Lower leg skin (tissue), 3 donors: ENCODE measurements around the gene GAL3ST2.

Experiments used
- POLR2A ChIP-seq, 2 donors: fragments of 450-650 bp; IDR thresholded peaks; one replicate each; pipeline ENCODE4 v1.6.1; 2016 to 2017; ENCODE audit warnings: antibody characterized with exemption in 2 of 2, mild to moderate bottlenecking in 1 of 2, moderate library complexity in 1 of 2
- TF ChIP-seq, protein P1 (sequence below), 3 donors: fragments of 450-650 bp; IDR thresholded peaks; one replicate each; pipeline ENCODE4 v1.5.1; 2016; ENCODE audit warnings: antibody characterized with exemption in 3 of 3, mild to moderate bottlenecking in 3 of 3, moderate library complexity in 2 of 3

DNA sequence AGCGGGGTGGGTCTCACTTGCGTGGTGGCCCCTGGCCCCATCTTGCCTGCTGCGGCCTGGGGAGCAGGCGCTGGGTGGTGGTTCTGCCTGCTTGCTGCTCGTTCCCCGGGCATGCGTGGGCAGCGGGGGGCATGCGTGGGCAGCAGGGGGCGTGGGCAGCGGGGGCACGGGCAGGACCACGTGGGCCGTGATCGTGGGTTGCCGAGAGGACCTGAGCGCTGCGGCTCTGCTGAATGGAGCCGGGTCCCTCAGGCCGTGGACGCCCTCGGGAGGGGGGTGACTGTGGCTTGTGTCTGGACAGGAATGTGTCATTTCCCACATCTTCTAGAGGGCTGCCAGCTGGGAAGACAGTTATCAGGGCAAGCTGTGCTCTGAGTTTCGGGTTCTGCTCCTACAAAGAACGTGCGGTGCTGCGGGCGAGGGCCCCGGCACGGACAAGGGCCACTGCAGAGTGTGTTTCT lies 8.3 kb upstream of the GAL3ST2 start:
- TF ChIP-seq, protein P1, sequence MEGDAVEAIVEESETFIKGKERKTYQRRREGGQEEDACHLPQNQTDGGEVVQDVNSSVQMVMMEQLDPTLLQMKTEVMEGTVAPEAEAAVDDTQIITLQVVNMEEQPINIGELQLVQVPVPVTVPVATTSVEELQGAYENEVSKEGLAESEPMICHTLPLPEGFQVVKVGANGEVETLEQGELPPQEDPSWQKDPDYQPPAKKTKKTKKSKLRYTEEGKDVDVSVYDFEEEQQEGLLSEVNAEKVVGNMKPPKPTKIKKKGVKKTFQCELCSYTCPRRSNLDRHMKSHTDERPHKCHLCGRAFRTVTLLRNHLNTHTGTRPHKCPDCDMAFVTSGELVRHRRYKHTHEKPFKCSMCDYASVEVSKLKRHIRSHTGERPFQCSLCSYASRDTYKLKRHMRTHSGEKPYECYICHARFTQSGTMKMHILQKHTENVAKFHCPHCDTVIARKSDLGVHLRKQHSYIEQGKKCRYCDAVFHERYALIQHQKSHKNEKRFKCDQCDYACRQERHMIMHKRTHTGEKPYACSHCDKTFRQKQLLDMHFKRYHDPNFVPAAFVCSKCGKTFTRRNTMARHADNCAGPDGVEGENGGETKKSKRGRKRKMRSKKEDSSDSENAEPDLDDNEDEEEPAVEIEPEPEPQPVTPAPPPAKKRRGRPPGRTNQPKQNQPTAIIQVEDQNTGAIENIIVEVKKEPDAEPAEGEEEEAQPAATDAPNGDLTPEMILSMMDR (IDR thresholded peaks at IDR 0.05) = no peak
- no peak for TF ChIP-seq POLR2A (IDR thresholded peaks at IDR 0.05)
